Lung (tissue), 12 donors: ENCODE measurements around the gene POC1A. TPM values are rescaled to one million over a fixed set of nuclear protein-coding genes. Genes with fewer than 3 reads are reported as not detected.

Experiments used
- ATAC-seq: fragments of 200-7000 bp; cut with Tn5 transposase; one replicate; pipeline ENCODE4 v1.9.1; 2020; ENCODE audit warnings: moderate number of reproducible peaks; ENCODE audit not compliant: insufficient read depth, low FRiP score
- DNase-seq, 3 donors: peaks; one replicate each; pipeline ENCODE4 v3.0.0-alpha.2; 2013 to 2017
- H3K27ac ChIP-seq, 2 donors: one replicate each; pipeline ENCODE4 v1.5.1; 2013; ENCODE audit warnings: mild to moderate bottlenecking in 2 of 2, moderate library complexity in 2 of 2, control low read depth in 1 of 2, inconsistent platforms in 1 of 2, low read depth in 1 of 2, low read length in 1 of 2
- H3K27me3 ChIP-seq, 3 donors: one replicate each; pipeline ENCODE4 v1.5.1; 2013; ENCODE audit warnings: low read length in 2 of 3; ENCODE audit not compliant: control insufficient read depth in 3 of 3, insufficient read depth in 3 of 3
- H3K36me3 ChIP-seq, 4 donors: one replicate each; pipeline ENCODE4 v1.5.1; 2013; ENCODE audit warnings: low read length in 4 of 4, mild to moderate bottlenecking in 1 of 4, moderate library complexity in 1 of 4; ENCODE audit not compliant: control insufficient read depth in 4 of 4, insufficient read depth in 4 of 4
- H3K4me1 ChIP-seq, 5 donors: one replicate each; pipeline ENCODE4 v1.5.1; 2013; ENCODE audit warnings: low read length in 5 of 5, mild to moderate bottlenecking in 2 of 5, moderate library complexity in 1 of 5; ENCODE audit not compliant: control insufficient read depth in 5 of 5, insufficient read depth in 5 of 5
- H3K4me3 ChIP-seq: one replicate; pipeline ENCODE4 v1.5.1; 2013; ENCODE audit warnings: mild to moderate bottlenecking, control low read depth, moderate library complexity
- H3K9ac ChIP-seq, 2 donors: one replicate each; pipeline ENCODE4 v1.5.1; 2013; ENCODE audit warnings: low read length in 2 of 2, control low read depth in 1 of 2; ENCODE audit not compliant: insufficient read depth in 1 of 2
- H3K9me3 ChIP-seq, 4 donors: one replicate each; pipeline ENCODE4 v1.5.1; 2013; ENCODE audit warnings: low read length in 3 of 4, mild to moderate bottlenecking in 1 of 4, moderate library complexity in 1 of 4; ENCODE audit not compliant: control insufficient read depth in 4 of 4, insufficient read depth in 3 of 4
- CTCF ChIP-seq: IDR thresholded peaks from 2 replicates; pipeline ENCODE4 v1.5.1; 2012; ENCODE audit warnings: mild to moderate bottlenecking; ENCODE audit errors: control extremely low read depth, extremely low read depth
- WGBS, 2 donors: extraction: QIAGEN DNeasy Blood & Tissue Kit; methylation state at CpG; one replicate each; pipeline ENCODE4 v1.1.7; 2013; 5-methylcytosine and 5-hydroxymethylcytosine counted together
- polyA plus RNA-seq, 2 donors: library from polyadenylated mRNA; stranded (reverse); fragments of 200-250 nt; gene quantifications; one replicate each; pipeline ENCODE4 v1.2.1, GENCODE V29; 2013
- total RNA-seq, 2 donors: library from RNA; depleted of rRNA in 1 of 2; stranded (reverse); fragments of >200 nt in 1 of 2; gene quantifications; one replicate each; pipeline ENCODE4 v1.2.1, GENCODE V29; 2014 to 2021
- donor health status: control.
- donor health status: control.
- donor health status: Bipolar disorder and iron deficiency.
- donor health status: healthy.
- donor health status: DM: yes; HTN: yes; CAD: no.

POC1A gene
- total and polyA plus RNA-seq, 4 donors: 2.3 to 5.4 (median 4.0) TPM

DNA sequence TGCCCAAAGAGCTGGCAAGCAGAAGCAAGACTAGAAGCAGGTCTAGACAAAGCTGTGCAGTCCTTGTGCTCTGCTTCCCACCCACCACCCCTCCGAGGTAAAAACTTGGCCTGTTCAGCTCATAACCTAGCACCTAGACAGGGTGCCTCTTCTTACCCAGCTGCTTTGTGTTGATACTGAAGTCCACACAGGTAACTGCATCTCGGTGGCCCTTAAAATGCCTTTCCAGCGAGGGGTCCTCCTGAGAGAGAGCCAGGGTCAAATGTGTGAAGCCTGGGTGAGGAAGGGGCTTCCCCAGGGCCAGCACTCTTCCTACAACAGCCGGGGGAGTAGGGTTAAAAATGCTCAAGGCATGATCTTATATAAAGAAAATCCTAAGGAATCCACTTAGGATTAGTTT is 3.4 kb downstream of the POC1A start:
- H3K27me3 ChIP-seq: no peaks in the 10 kb centered on the region
- WGBS, 2 donors: 92 to 97% methylated on average over 4 of the region's 4 CpGs
- TF ChIP-seq CTCF: no peak

GRCh38 chr3:52150357-52150756 is 3.9 kb downstream of the POC1A start:
- H3K4me3 ChIP-seq: no peak overlapping the region
- no peak overlapping the region for H3K27ac ChIP-seq
- DNase-seq (no peak), ATAC-seq (no peak)
- H3K9me3 ChIP-seq: no peaks in the 10 kb centered on the region
- H3K9ac ChIP-seq: no peak overlapping the region
- H3K27me3 ChIP-seq: no peaks in the 10 kb centered on the region
- peaks cover 0 to 23% (median 3%) of the 10 kb centered on the region in 4 donors for H3K36me3 ChIP-seq
- H3K4me1 ChIP-seq: peaks cover 0 to 13% (median 5%) of the 10 kb centered on the region in 5 donors
- TF ChIP-seq CTCF: no peak
- 95 to 98% methylated on average over 3 of the region's 3 CpGs for WGBS, 2 donors

More for the DNA sequence above, 3.4 kb downstream of the POC1A start:
- no peaks in the 10 kb centered on the region for H3K9me3 ChIP-seq
- peaks cover 0 to 19% (median 3%) of the 10 kb centered on the region in 4 donors for H3K36me3 ChIP-seq
- no peak overlapping the region for H3K27ac ChIP-seq
- peaks cover 0 to 13% (median 5%) of the 10 kb centered on the region in 5 donors for H3K4me1 ChIP-seq
- H3K4me3 ChIP-seq: no peak overlapping the region
- H3K9ac ChIP-seq: no peak overlapping the region
- ATAC-seq (no peak), DNase-seq (no peak)

- 97 to 99% methylated on average over 11 of the region's 11 CpGs for WGBS, 2 donors
- H3K4me1 ChIP-seq: peaks cover 0 to 10% (median 5%) of the 10 kb centered on the region in 5 donors
Observed at GRCh38 chr3:52149726-52150125, 4.5 kb downstream of the POC1A start.

More at GRCh38 chr3:52149726-52150125, 4.5 kb downstream of the POC1A start:
- Histone ChIP-seq H3K4me3 (no peak overlapping the region), H3K27me3 (no peaks in the 10 kb centered on the region), H3K9ac (no peak overlapping the region), H3K9me3 (no peaks in the 10 kb centered on the region), H3K36me3 (peaks cover 0 to 28% (median 3%) of the 10 kb centered on the region in 4 donors), H3K27ac (no peak overlapping the region)
- TF ChIP-seq CTCF: no peak
- DNase-seq: no peak
- ATAC-seq: no peak
